Mesenchymal stem cell (in vitro differentiated cells and primary cell): ENCODE measurements around the gene GHR.

Experiments used
- DNase-seq: peaks from one replicate; pipeline ENCODE4 v3.0.0-alpha.2; 2013
- H2AFZ ChIP-seq: one replicate; pipeline ENCODE4 v1.6.1; 2013; ENCODE audit warnings: low read depth, mild to moderate bottlenecking, control low read depth, inconsistent platforms, low read length, moderate library complexity
- H2AK5ac ChIP-seq: 2 replicates; pipeline ENCODE4 v1.6.1; 2013; ENCODE audit warnings: low read length, moderate library complexity, mild to moderate bottlenecking, inconsistent platforms; ENCODE audit not compliant: severe bottlenecking
- H2BK120ac ChIP-seq: one replicate; pipeline ENCODE4 v1.6.1; 2013; ENCODE audit warnings: low read depth, mild to moderate bottlenecking, inconsistent platforms, low read length, moderate library complexity
- H2BK12ac ChIP-seq, 2 experiments: one replicate each; pipeline ENCODE4 v1.6.1; 2013; ENCODE audit warnings: inconsistent platforms in 2 of 2, low read length in 2 of 2, mild to moderate bottlenecking in 2 of 2, moderate library complexity in 2 of 2, control low read depth in 1 of 2
- H2BK15ac ChIP-seq: one replicate; pipeline ENCODE4 v1.6.1; 2013; ENCODE audit warnings: mild to moderate bottlenecking, low read depth, inconsistent platforms; ENCODE audit not compliant: poor library complexity, severe bottlenecking
- H2BK5ac ChIP-seq: 2 replicates; pipeline ENCODE4 v1.6.1; 2013; ENCODE audit warnings: low read depth, mild to moderate bottlenecking, low read length, control low read depth, inconsistent platforms; ENCODE audit not compliant: poor library complexity, severe bottlenecking
- H3K14ac ChIP-seq, 2 experiments: one replicate each; pipeline ENCODE4 v1.6.1; 2013; ENCODE audit warnings: inconsistent platforms in 2 of 2, low read length in 2 of 2, control low read depth in 1 of 2, mild to moderate bottlenecking in 1 of 2, moderate library complexity in 1 of 2
- H3K18ac ChIP-seq, 2 experiments: one replicate each; pipeline ENCODE4 v1.6.1; 2013; ENCODE audit warnings: inconsistent platforms in 2 of 2, low read length in 2 of 2, control low read depth in 1 of 2, low read depth in 1 of 2, mild to moderate bottlenecking in 1 of 2
- H3K23ac ChIP-seq, 2 experiments: one replicate each; pipeline ENCODE4 v1.6.1; 2013; ENCODE audit warnings: inconsistent platforms in 2 of 2, low read length in 2 of 2, mild to moderate bottlenecking in 2 of 2, moderate library complexity in 2 of 2, control low read depth in 1 of 2
- H3K27ac ChIP-seq: 2 replicates; pipeline ENCODE4 v1.5.1; 2013; ENCODE audit warnings: mild to moderate bottlenecking, moderate library complexity, low read length, control low read depth, inconsistent platforms; ENCODE audit not compliant: poor library complexity, severe bottlenecking
- H3K27me3 ChIP-seq, 2 experiments: 2 replicates each; pipeline versions ENCODE4 v1.6.1 to v1.7.0; 2013; ENCODE audit warnings: low read length in 2 of 2, mild to moderate bottlenecking in 2 of 2, moderate library complexity in 2 of 2, control low read depth in 1 of 2, inconsistent platforms in 1 of 2; ENCODE audit not compliant: control insufficient read depth in 1 of 2, insufficient read depth in 1 of 2
- H3K36me3 ChIP-seq, 2 experiments: 2 replicates each; pipeline versions ENCODE4 v1.6.1 to v1.7.0; 2013; ENCODE audit warnings: low read length in 2 of 2, control low read depth in 1 of 2, inconsistent platforms in 1 of 2, low read depth in 1 of 2, mild to moderate bottlenecking in 1 of 2; ENCODE audit not compliant: insufficient read depth in 2 of 2, control insufficient read depth in 1 of 2
- H3K4ac ChIP-seq, 2 experiments: one replicate each; pipeline ENCODE4 v1.6.1; 2013; ENCODE audit warnings: inconsistent platforms in 2 of 2, low read length in 2 of 2, mild to moderate bottlenecking in 2 of 2, moderate library complexity in 2 of 2, control low read depth in 1 of 2, low read depth in 1 of 2
- H3K4me1 ChIP-seq: 2 replicates; pipeline ENCODE4 v1.6.1; 2013; ENCODE audit warnings: low read depth, low read length, control low read depth; ENCODE audit not compliant: control insufficient read depth, insufficient read depth
- H3K4me2 ChIP-seq: 2 replicates; pipeline ENCODE4 v1.6.1; 2013; ENCODE audit warnings: low read length, mild to moderate bottlenecking, inconsistent platforms; ENCODE audit not compliant: poor library complexity, severe bottlenecking
- H3K4me3 ChIP-seq, 2 experiments: 2 replicates each; pipeline versions ENCODE4 v1.5.1 to v1.7.0; 2013; ENCODE audit warnings: low read length in 2 of 2, mild to moderate bottlenecking in 2 of 2, control low read depth in 1 of 2, low read depth in 1 of 2; ENCODE audit not compliant: insufficient read depth in 1 of 2
- H3K79me1 ChIP-seq: replicated peaks from 2 replicates; pipeline ENCODE4 v1.6.1; 2013; ENCODE audit warnings: mild to moderate bottlenecking, control low read depth, low read length, inconsistent platforms; ENCODE audit not compliant: poor library complexity, severe bottlenecking
- H3K9ac ChIP-seq: 2 replicates; pipeline ENCODE4 v1.7.0; 2013; ENCODE audit warnings: mild to moderate bottlenecking, low read length, moderate library complexity
- H3K9me3 ChIP-seq: 2 replicates; pipeline ENCODE4 v1.7.0; 2013; ENCODE audit warnings: mild to moderate bottlenecking, low read length; ENCODE audit not compliant: control insufficient read depth
- H4K8ac ChIP-seq: one replicate; pipeline ENCODE4 v1.6.1; 2013; ENCODE audit warnings: inconsistent platforms, mild to moderate bottlenecking, low read length, moderate library complexity
- H4K91ac ChIP-seq: one replicate; pipeline ENCODE4 v1.6.1; 2013; ENCODE audit warnings: mild to moderate bottlenecking, low read length, inconsistent platforms
- WGBS: methylation state at CpG from one replicate; pipeline ENCODE4 v1.1.7; 2013; ENCODE audit warnings: mixed read lengths; 5-methylcytosine and 5-hydroxymethylcytosine counted together

The GHR gene

DNA sequence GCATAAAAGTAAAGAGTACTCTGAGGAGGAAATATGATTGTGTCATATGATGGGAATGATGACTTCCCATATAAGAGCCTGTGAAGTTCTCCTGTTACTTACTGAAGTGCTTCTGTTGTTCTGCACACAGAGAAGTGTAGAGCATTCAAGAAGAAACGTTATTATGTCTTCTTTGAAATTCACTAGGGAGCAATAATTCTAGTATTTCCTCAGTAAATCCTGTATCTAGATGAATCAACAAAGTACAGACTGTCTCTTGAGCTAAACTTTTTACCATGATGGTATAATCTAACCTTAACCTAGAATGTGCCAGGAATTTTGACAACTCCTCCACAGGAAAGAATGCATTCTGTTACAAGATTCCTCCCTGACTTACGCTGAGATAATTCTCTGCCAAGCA is 18.9 kb upstream of the GHR start:
- Histone ChIP-seq H4K8ac (no peak overlapping the region), H3K9ac (no peak overlapping the region)

GRCh38 chr5:42419294-42419693 is 3.9 kb upstream of the GHR start:
- H2BK5ac ChIP-seq = no peak overlapping the region
- H3K79me1 ChIP-seq = no peaks in the 10 kb centered on the region
- H2AK5ac ChIP-seq = no peak overlapping the region
- H3K27me3 ChIP-seq = peaks cover 0 to 7% of the 10 kb centered on the region in 2 experiments
- H3K23ac ChIP-seq = no peak overlapping the region
- DNase-seq = no peak
- H2BK15ac ChIP-seq = no peak overlapping the region
- no peak overlapping the region for H2BK120ac ChIP-seq
- H4K8ac ChIP-seq = no peak overlapping the region
- H3K27ac ChIP-seq = no peak overlapping the region
- H2AFZ ChIP-seq = no peak overlapping the region
- H3K4me1 ChIP-seq = peaks cover 4% of the 10 kb centered on the region
- H3K18ac ChIP-seq = no peak overlapping the region
- H3K4me2 ChIP-seq = no peak overlapping the region
- H3K4ac ChIP-seq = no peak overlapping the region
- no peak overlapping the region for H3K9ac ChIP-seq
- H3K4me3 ChIP-seq = no peak overlapping the region
- H3K14ac ChIP-seq = no peak overlapping the region
- H4K91ac ChIP-seq = no peak overlapping the region
- H2BK12ac ChIP-seq = no peak overlapping the region
- WGBS = no CpG with 5 or more reads among the region's 1 CpG
- peaks cover 4% of the 10 kb centered on the region for H3K9me3 ChIP-seq
- no peaks in the 10 kb centered on the region for H3K36me3 ChIP-seq

More for the DNA sequence above, 18.9 kb upstream of the GHR start:
- H3K23ac ChIP-seq = no peak overlapping the region
- no peak for DNase-seq
- no peak overlapping the region for H2BK5ac ChIP-seq
- no peak overlapping the region for H2BK120ac ChIP-seq
- H3K27me3 ChIP-seq = no peaks in the 10 kb centered on the region
- H3K4me1 ChIP-seq = no peaks in the 10 kb centered on the region
- no peaks in the 10 kb centered on the region for H3K36me3 ChIP-seq
- no peaks in the 10 kb centered on the region for H3K9me3 ChIP-seq
- no peak overlapping the region for H3K18ac ChIP-seq
- H2AK5ac ChIP-seq = no peak overlapping the region
- H3K14ac ChIP-seq = no peak overlapping the region
- no peak overlapping the region for H3K4me3 ChIP-seq
- no peak overlapping the region for H3K4ac ChIP-seq
- H4K91ac ChIP-seq = no peak overlapping the region
- no peak overlapping the region for H3K27ac ChIP-seq
- H3K4me2 ChIP-seq = no peak overlapping the region
- WGBS = no CpG with 5 or more reads among the region's 2 CpGs
- no peaks in the 10 kb centered on the region for H3K79me1 ChIP-seq
- no peak overlapping the region for H2BK12ac ChIP-seq
- H2AFZ ChIP-seq = no peak overlapping the region
- H2BK15ac ChIP-seq = no peak overlapping the region

- no peak overlapping the region for H3K27ac ChIP-seq
- H3K4me1 ChIP-seq = peaks cover 10% of the 10 kb centered on the region
- WGBS = 11% methylated on average over 5 of the region's 7 CpGs
Observed at GRCh38 chr5:42422656-42423280, 471 bp upstream of the GHR start.

DNA sequence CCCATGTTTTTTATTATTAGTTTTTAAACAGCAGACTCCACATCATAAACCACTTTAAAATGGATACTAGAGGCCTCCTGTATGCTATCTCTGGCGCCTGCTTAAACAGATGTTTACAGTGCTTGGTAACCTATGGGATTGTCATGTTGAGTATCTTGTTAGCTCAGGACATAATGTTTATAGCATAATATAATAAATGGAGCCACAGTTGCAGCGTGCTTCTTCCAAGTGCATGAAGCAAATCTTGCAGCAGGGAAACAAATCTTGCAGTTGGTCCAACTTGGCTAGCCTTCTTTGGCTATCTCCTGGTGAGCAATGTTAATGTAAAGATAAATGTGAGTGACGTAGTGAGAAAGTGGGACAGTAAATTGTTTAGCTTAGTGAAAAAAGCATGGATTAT is 2.8 kb downstream of the GHR start:
- peak; percentile 12 for DNase-seq
- Histone ChIP-seq H2BK15ac (no peak overlapping the region), H2BK120ac (no peak overlapping the region), H2AFZ (no peak overlapping the region), H3K79me1 (no peaks in the 10 kb centered on the region), H3K27ac (no peak overlapping the region), H2BK12ac (no peak overlapping the region), H3K27me3 (peaks cover 0 to 24% of the 10 kb centered on the region in 2 experiments), H3K23ac (no peak overlapping the region), H3K4ac (no peak overlapping the region), H2AK5ac (no peak overlapping the region), H2BK5ac (no peak overlapping the region), H3K9ac (no peak overlapping the region), H4K8ac (no peak overlapping the region), H3K4me3 (no peak overlapping the region), H3K36me3 (no peaks in the 10 kb centered on the region), H3K9me3 (no peaks in the 10 kb centered on the region), H4K91ac (no peak overlapping the region), H3K4me1 (peaks cover 10% of the 10 kb centered on the region), H3K4me2 (no peak overlapping the region), H3K14ac (no peak overlapping the region), H3K18ac (no peak overlapping the region)
- WGBS = 67% methylated on average over 3 of the region's 3 CpGs

More at GRCh38 chr5:42422656-42423280, 471 bp upstream of the GHR start:
- Histone ChIP-seq H2BK12ac (no peak overlapping the region), H3K4ac (no peak overlapping the region), H2AK5ac (no peak overlapping the region), H2BK120ac (no peak overlapping the region), H3K14ac (no peak overlapping the region), H3K4me3 (peak overlapping the region in 1 of 2 experiments; percentile 87), H3K9ac (peak overlapping the region; percentile 85), H4K8ac (no peak overlapping the region), H2BK15ac (peak overlapping the region; percentile 60), H2BK5ac (no peak overlapping the region), H2AFZ (peak overlapping the region; percentile 78), H3K36me3 (no peaks in the 10 kb centered on the region), H3K79me1 (no peaks in the 10 kb centered on the region), H4K91ac (no peak overlapping the region), H3K23ac (no peak overlapping the region), H3K27me3 (peaks cover 0 to 24% of the 10 kb centered on the region in 2 experiments), H3K9me3 (no peaks in the 10 kb centered on the region), H3K18ac (no peak overlapping the region), H3K4me2 (peak overlapping the region; percentile 82)
- DNase-seq = no peak
